KOPT-K1 (cell line): Measurements from ENCODE around the gene SCLY.

ENCODE experiments used
- H3K27ac ChIP-seq: fragments of 200-600 bp; sonication (generic); 2 replicates; pipeline ENCODE4 v1.5.1; 2016; ENCODE audit warnings: antibody characterized with exemption, mild to moderate bottlenecking, low read depth, low read length; ENCODE audit not compliant: poor library complexity, severe bottlenecking
- H3K36me3 ChIP-seq: fragments of 200-600 bp; sonication (generic); 2 replicates; pipeline ENCODE4 v1.5.1; 2017; ENCODE audit warnings: antibody characterized with exemption, mild to moderate bottlenecking, low read length, moderate library complexity; ENCODE audit not compliant: insufficient read depth
- H3K9me3 ChIP-seq: fragments of 200-600 bp; sonication (generic); 2 replicates; pipeline ENCODE4 v1.5.1; 2017; ENCODE audit warnings: antibody characterized with exemption, low read length, mild to moderate bottlenecking; ENCODE audit not compliant: insufficient read depth, poor library complexity, severe bottlenecking

Gene SCLY

DNA sequence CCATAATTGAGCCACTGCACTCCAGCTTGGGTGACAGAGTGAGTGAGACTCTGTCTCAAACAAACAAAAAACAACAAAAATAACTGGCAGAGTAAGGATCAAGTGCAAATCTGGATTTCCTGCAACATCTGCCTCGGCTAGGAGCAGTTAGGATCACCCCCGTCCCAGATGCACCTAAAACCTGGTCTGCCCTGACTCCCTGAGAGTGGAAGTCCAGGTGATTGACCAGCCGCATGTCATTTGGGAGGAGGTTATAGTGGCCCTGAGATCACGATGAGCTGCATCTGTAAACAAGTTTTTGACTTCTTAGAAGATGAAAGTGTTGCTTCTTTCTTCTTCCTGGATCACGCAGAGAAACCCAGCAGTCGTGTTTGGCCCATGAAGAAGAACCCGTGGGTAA lies 34.3 kb downstream of the SCLY start:
- Histone ChIP-seq H3K9me3 (no peaks in the 10 kb centered on the region), H3K27ac (no peak overlapping the region), H3K36me3 (peaks cover 54% of the 10 kb centered on the region; the same call in 1 of the 2 replicates)

DNA sequence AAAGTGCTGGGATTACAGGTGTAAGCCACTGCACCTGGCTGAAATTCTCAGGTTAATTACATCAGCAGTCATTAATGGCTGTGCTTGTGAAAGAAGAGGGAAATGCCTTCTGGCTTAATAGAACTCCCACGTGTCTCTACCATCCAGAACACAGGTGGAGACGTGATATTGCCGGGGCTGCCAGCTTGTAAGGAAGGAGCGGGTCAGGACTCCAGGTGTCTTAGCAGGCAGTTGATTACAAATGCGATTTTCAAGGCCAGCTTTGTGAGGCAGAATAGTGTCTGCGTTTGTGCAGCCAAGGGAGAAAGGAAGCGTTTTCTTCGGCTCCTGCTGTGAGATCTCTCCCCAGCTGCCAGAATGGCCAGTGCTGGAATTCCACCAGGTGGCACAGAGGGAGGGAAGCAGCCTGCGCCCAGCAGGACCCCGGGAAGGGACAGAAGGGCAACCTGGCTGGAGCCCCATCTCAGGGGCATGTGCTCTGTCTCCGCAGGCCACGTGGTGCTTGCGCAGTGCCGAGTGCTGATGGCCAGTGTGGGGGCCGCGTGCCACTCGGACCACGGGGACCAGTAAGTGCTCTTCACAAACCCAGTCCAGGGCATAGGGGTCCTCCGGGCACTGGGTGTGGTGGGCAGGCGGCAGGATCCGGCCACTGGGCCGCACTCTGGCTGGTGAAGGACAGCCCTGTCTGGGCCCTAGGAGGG lies 35.7 kb downstream of the SCLY start:
- no peaks in the 10 kb centered on the region for H3K9me3 ChIP-seq
- peaks cover 44% of the 10 kb centered on the region; the same call in 1 of the 2 replicates for H3K36me3 ChIP-seq
- H3K27ac ChIP-seq, result no peak overlapping the region

DNA sequence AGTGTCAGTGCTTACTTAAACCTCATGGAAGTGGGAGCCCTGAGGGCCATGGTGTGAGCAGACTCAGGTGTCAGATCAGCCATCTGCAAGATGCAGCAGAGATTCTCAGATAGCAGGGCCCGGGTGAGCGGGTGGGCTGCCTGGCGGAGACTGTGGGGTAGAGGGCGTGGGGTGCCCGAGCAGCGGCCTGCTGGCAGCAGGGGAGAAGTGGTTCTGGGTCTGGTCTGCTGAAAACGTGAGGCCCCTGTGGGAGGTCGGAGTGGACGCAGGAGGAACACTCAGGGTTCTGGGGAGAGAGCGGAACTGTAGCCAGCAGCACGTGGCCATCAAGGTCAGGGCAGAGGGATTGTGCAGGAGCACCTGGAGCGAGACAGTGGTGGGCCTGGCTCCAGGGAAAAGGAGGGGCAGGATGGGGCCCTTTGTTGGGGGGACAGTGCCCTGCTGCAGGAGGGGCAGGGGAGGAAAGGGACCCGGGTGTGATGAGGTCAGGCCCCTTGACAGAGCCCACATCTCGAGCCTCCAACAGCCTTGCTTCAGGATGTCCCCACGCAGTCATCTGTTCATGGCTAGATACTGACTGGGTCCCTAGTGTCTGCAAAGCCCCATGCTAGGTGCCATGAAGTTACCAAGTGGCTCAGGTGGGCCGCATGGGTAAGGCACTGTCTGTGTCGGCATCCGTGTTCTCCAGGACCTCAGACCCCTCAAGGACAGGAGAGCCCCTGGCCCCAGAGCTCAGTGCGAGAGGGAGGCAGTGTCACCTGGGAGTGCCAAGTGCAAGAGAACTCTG lies 36.6 kb downstream of the SCLY start:
- H3K9me3 ChIP-seq, result no peaks in the 10 kb centered on the region
- peaks cover 35% of the 10 kb centered on the region; the same call in 1 of the 2 replicates for H3K36me3 ChIP-seq
- no peak overlapping the region for H3K27ac ChIP-seq

DNA sequence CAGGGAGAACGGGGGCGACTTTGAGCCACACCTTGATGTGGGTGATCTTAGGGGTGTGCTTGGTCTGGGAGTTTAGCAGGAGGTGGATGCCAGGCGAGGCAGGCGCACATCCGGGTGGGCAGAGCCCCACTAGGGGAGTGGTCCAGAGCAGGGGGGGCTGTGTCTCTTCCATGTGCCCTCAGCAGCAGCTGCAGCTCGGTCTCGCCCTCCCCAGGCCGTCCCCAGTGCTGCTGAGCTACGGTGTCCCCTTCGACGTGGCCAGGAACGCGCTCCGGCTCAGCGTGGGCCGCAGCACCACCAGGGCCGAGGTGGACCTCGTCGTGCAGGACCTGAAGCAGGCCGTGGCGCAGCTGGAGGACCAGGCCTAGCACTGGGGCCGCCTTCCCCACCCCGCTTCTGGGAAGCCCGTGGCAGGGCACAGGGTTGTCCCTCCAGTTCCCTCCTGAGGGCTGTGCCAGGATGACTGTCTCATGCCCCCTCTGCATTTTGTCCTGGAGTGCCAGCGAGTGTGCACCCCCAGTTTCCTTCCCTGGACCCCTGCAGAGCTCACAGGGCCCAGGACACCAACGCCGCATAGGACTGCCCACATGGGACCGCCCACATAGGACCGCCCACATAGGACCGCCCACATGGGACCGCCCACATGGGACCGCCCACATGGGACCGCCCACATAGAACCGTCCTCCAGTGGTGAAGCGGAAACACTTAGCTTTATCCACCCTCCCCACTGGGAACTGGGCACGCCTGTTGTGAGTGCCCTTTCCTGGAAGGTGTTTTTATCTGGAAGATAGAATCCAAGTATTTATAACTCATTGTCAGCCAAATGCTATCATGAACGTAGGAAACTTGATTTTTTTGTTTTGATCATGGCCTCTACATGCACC lies 37.4 kb downstream of the SCLY start:
- H3K27ac ChIP-seq, result no peak overlapping the region
- H3K9me3 ChIP-seq, result no peaks in the 10 kb centered on the region
- H3K36me3 ChIP-seq, result peaks cover 29% of the 10 kb centered on the region; the same call in 1 of the 2 replicates

DNA sequence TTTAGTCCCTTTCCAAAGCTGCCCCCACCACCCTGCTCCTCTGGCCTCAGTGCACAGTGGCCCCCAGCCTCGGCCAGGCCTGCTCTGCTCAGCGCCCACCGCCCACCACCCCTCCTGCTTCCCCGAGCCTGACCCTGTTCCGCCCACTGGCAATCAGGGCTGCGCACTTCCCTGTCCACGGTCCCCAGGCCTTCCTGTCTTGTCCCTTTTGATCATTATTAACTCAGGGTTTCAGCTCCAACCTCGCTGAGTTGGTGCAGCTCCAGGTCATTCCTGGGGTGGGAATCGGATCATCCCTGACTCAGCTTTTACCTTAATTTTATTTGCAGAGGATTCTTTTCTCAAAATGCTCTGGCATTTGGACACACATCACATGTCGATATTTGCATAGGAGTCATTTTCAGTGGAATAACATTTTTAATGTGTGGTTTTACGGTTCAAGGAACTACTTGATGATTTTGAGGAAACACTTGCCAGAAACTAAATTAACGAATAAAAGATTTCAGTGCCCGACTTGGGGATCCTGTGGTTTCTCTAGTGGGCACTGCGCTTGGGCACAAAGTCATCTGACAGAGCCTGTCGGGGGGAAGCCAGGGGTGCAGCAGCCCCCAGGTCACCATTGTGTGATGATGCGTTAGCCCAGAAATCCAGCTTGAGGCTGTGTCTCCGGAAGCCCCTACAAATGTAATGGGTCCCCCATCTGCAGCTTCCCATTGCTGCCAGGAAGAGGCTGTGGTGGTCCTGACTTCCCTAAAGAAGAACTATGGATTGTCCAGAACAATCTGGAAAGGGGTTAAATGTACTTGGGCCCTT lies 38.3 kb downstream of the SCLY start:
- no peak overlapping the region for H3K27ac ChIP-seq
- H3K9me3 ChIP-seq, result no peaks in the 10 kb centered on the region

DNA sequence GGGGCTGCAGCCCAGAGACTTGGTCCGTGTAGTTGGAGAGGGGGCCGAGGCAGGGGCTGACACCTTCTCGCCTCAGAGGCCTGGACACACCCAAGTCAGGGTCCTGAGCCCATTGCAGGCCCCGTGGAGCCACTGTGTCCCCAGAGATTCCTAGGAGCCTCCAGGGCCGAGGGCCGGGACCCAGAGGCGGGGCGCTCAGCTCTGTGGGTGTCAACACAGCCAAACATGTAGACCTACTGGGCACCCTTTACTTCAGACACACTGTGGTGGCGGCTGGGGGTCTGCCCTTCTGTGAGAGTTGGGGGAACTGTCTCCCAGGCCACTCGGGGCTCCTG lies 38.9 kb downstream of the SCLY start:
- H3K27ac ChIP-seq, result no peak overlapping the region
- H3K36me3 ChIP-seq, result peaks cover 18% of the 10 kb centered on the region; the same call in 1 of the 2 replicates
- no peaks in the 10 kb centered on the region for H3K9me3 ChIP-seq

More for the DNA sequence above, 38.3 kb downstream of the SCLY start:
- H3K36me3 ChIP-seq, result peaks cover 24% of the 10 kb centered on the region; the same call in 1 of the 2 replicates

DNA sequence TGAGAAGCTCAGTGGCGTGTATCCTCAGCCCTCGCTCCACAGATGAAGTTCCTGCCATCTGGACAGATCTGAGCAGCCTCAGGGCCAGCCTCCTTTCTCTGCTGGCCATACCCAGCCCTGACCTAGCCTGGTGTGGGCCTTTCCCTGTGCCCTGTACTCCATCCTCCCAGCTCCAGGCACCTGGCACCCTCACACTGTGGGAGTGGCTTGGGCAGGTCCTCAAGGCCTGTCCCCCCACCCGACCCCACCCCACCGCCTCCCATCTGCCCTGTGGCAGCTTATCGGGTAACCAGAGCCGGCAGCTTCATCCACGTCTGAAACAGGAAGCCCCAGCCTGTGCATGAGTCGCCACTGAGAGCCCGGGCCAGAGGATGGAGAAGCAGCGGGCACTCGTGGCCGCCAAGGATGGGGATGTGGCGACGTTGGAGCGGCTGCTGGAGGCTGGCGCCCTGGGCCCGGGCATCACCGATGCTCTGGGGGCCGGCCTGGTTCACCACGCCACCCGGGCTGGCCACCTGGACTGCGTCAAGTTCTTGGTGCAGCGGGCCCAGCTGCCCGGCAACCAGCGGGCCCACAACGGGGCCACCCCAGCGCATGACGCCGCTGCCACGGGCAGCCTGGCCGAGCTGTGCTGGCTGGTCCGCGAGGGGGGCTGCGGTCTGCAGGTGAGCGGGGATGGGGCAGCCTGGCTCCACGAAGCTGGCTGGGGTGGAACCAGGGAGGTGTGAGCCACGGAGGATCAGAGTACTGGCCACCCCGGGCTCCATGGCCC lies 39.4 kb downstream of the SCLY start, which contains the start of gene ESPNL:
Gene ESPNL, plus strand, starts transcription at position 292 of the 772 bp plus-strand sequence. Its CDS starts 80 bp downstream, at position 372.
- Histone ChIP-seq H3K9me3 (no peaks in the 10 kb centered on the region), H3K36me3 (peaks cover 13% of the 10 kb centered on the region; the same call in 1 of the 2 replicates), H3K27ac (no peak within 1 kb of the TSS)

DNA sequence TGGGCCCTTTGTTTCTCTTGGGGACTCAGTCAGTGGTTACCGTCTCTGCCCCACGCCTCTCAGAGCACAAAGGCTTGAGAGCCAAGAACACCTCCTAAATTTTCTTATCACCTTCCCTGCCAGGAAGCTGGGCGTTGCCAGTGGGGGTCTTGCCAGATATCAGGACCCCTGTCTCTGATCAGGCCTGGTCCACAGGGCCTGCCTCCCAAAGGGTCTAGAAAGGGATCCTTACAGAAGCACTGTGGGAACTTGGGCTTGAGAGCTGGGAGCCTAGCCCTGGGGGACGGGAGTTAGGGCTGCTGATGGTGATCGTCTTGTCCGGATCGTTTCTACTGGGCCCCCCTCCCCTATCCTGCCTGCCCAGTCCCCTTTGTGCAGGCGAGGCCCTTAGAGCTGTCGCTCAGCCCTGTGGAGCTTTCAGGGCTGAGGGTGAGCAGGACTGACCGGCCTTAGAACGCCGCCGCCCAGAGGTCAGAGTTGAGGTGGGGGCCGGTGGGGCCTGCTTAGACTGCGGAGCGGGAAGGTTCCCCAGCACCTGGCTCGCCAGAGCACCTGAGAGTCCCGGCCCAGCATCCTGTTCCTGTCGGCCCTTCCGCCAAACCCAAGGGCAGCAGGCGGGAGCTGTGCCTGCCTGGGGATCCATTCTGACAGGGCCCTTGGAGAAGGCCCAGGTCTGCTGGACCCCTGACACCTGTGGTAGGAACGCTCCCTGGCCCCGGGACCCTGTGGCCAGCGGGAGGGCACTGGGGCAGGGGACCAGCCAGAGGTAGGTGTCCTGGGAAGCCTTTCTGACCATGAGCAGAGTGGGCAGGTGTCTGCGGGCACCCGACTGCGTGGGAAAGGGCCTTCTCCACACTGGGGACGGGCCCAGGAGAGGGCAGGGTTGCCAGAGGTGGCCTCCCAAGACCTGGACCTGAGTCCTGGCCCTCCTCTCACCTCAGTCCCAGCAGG lies 40.3 kb downstream of the SCLY start:
- H3K36me3 ChIP-seq, result peaks cover 7% of the 10 kb centered on the region; the same call in 1 of the 2 replicates
- no peak overlapping the region for H3K27ac ChIP-seq
- no peaks in the 10 kb centered on the region for H3K9me3 ChIP-seq

DNA sequence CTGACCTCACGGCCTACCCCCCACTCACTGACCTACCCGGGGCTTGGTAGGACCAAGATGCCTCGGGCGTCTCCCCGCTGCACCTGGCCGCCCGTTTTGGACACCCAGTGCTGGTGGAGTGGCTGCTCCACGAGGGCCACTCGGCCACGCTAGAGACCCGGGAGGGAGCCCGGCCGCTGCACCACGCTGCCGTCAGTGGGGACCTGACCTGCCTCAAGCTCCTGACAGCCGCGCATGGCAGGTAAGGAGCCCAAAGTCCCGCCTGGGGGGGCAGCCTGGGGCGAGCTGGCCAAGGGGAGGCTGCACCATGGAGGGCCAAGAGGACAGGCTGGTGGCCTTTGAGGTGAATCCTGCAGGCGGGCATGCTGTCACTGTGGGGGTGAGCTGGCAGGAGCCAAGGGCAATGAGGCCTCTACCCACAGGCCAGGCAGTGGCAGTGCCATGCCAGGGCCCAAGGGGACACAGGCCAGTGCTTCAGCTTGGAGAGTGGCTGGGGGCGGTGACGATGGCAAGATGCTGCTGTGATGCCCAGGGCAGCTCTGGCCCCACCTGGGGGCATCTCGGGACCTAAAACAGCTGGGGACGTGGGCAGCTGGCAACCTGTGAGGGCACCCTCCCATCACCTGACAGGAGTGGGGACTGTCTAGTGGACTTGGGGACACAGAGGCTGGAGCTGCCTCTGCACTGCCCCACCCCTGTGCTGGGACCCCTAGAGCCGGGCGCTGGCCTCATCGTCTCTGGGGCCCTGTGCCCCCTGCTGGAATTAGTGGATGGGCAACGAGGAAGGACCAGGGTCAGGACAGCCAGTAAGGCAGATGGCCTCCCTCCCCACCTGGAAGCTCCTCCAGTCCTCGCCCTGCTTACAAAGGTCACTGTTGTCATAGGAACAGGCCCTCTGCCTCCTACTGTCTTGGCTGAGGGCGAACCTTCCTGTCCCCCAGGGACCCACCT lies 41.4 kb downstream of the SCLY start:
- Histone ChIP-seq H3K27ac (no peak overlapping the region), H3K9me3 (no peaks in the 10 kb centered on the region), H3K36me3 (no peaks in the 10 kb centered on the region)

DNA sequence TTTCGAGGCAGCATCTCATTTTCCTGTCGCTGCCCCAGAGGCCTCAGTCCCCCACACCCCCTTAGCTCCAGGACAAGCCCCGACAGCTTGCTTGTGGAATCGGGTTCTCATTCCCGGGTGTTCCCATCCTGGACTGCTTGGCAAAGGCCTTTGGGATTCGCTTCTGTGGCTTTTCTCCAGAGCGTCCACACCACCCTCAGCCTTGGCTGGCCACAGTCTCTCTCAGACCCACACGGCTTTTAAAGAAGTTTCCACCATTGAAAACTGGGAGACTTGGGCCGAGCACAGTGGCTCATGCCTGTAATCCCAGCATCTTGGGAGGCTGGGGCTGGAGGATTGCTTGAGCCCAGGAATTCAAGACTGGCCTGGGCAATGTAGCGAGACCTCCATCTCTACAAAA lies 42.1 kb downstream of the SCLY start:
- Histone ChIP-seq H3K9me3 (no peaks in the 10 kb centered on the region), H3K27ac (no peak overlapping the region), H3K36me3 (no peaks in the 10 kb centered on the region)

DNA sequence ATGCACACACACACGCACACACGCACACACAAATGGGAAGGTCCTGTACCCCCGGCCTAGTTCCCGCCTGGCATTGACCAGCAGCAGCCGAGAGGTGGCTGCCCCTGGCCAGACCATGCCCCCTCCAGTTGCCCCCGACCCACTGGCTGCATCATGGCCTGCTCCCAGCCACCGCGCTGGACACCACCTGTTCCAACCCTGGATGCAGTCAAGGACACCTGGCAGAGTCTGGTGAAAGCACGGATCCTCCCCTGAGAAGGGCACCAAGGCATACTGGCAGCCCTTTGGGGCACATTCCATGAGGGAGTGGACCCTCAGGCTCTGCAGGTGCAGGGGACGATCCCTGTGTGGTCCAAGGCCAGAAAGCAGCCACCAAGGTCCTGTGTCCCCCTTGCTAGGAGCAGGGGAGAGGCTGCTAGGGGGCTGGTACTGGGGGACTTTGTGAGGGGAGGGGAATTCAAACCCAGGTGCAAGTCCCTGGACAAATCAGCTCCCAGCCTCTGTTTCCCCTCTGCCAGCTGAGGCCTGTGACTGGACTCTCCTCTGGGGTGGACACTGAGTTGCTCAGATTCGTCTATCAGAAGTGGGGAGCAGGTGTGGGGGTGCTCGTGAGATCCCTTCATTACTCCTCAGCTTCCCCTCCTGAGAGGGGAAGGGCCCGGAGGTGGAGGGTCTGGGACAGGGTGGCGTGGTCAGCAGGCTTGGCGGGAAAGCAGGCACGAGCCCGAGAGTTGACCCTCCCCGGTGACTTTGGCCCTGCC lies 42.8 kb downstream of the SCLY start:
- Histone ChIP-seq H3K36me3 (no peaks in the 10 kb centered on the region), H3K27ac (no peak overlapping the region), H3K9me3 (no peaks in the 10 kb centered on the region)
